OCI-M2 (cell line): ENCODE data around the gene HADHA.
"Not testable (repeated sequence)": the region's sequence is repeated elsewhere in the genome, so short reads cannot be mapped to it uniquely, and the experiment has no call there.

Experiments used
- DNase-seq: peaks from one replicate; lab custom pipeline; 2025; ENCODE audit not compliant: unreplicated experiment; lab: John Stamatoyannopoulos, UW

Gene HADHA

GRCh38 chr2:26176279-26176615 is 68.2 kb downstream of the HADHA start:
- no peak for DNase-seq

DNA sequence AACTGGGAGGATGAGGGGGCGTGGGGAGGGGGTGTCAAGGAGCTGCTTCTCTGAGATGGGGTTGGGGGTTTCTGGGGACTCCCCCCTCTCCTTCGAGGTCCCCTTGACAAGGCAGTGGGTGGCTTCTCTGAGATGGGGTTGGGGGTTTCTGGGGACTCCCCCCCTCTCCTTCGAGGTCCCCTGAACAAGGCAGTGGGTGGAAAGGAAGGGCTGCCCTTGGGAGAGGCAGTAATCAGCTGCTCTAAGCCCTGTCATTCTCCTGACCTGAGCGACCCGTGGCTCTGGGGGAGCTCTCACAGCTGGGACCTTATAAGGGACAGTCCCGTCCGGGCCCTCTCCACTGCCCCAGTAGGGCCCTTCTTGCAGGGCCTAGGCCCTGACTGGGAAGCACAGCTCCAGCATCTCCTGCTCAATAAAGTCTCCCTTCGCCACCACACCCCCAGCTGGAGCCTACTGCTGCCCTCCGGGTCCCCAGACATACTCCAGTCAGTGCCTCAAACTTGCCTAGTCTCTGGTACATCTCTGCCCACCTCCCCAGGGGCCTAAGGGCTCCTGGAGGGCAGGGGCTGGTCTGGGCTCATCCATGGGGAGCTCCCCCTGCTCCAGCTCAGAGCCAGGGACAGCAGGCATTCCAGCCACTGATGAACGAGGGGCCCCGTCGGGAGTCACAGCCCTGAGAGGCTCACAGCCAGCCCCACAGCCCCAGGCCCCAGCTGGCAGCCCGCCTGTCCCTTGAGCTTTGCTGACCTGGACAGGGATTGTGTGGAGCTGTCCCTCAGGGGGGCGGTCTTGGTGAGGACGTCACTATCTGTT is 68.8 kb downstream of the HADHA start:
- DNase-seq: no peak

GRCh38 chr2:26174691-26175465 is 69.6 kb downstream of the HADHA start:
- DNase-seq: no peak

DNA sequence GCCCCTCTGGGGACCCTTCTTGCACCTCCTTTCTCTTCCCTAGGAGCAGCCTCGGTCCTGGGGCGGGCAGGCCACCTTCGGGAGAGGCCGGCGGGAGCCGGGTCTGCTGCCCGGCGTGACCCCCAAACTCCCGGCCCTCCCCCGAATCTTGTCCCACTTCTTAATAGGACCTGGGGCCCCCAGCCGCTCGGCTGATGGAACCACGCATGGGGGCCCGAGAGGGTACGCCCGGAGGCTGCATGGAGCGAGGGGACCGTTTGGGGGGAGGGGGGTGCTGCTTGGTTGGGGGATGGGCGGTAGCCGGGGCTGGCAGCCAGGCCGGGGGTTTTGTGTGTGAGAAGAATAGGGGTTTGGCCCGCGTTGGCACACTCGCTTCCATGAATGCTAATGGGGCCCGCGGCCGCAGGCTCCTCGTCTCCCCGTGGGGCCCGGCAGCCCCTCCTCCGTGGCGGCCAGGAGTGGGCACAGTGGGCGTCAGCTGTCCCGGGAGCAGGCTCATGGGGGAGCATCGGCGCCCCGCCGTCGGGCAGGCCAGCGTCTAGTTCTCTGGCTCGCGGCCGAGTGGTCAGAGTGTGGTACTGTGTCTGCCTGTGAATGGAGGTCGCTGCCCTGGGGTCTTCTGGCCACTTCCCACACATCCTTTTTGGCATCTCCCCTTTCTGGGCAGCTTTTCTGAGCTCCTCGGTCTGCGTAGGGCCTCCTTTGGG is 70.5 kb downstream of the HADHA start:
- DNase-seq: no peak

GRCh38 chr2:26172871-26173775 is 71.3 kb downstream of the HADHA start, which contains the start of gene GAREM2:
Gene GAREM2, plus strand, starts transcription at chr2:26173088. Its CDS starts 133 bp downstream, at chr2:26173221.
- DNase-seq: no peak

- DNase-seq: no peak
Measured at GRCh38 chr2:26172189-26172870, 72.1 kb downstream of the HADHA start.

DNA sequence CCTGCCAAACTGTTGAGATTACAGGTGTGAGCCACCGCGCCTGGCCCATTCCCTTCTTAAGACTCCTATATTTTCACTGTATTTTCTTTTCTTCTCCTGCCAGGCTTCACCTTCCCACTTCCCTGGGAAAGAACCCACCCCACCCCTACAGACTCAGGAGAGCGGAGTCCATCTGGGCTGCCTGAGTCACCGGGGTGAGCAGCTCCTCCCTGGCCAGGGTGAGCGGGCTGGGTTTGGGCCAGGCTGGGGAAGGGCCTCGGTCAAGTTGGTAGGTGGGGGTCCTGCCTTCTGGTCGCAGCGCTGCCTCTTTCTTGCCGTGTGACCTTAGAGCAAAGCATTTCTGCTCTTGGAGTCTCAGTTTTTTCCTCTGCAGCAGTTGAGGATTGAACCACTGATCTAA is 73.6 kb downstream of the HADHA start:
- no peak for DNase-seq

DNA sequence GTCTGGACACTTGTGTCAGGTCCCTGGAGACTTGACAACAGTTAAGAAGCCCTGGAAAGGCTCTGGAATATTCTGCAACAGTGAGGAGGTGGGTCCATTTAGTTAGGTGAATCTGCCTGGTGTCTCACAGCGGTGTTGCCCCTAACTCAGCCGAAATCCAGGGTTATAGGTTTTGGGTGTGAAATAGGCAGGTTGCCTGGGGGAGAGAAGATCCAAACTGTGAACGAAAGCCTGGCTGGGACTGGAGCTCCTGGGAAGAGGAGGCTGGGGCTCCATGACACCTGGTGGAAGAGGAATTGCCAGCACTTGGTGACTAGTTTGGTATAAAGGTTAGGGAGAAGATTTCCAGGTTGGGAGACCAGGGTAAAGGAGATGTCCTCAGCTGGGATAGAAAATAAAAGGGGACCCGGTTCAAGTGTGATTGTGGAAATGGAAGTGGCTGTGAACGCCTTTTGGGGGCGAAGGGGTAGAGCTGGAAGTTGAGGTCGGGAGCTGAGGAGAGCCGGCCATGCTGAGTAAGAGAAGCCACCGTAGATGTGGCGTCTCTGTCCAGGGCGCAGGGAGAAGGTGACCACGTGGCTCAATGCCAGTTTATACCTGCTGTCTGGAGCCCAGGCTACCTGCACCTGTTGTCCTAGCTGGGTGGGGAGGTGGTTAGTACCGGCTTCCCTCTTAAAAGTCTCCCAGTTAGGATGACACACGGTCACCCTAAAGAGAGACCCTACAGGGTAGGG is 74.6 kb downstream of the HADHA start:
- no peak for DNase-seq

GRCh38 chr2:26169226-26169625 is 75.2 kb downstream of the HADHA start:
- no peak for DNase-seq

GRCh38 chr2:26168785-26169184 is 75.6 kb downstream of the HADHA start:
- DNase-seq: no peak

DNA sequence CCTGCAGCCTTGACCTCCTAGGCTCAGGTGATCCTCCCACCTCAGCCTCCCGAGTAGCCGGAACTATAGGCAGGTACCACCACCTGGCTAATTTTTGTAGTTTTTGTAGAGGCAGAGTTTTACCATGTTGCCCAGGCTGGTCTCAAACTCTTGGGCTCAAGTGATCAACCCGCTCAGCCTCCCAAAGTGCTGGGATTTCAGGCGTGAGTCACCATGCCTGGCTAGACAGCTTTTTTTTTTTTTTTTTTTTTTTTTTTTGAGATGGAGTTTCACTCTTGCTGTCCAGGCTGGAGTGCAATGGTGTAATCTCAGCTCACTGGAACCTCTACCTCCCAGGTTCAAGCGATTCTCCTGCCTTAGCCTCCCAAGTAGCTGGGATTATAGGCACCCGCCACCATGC is 77.9 kb downstream of the HADHA start:
- DNase-seq: not testable (repeated sequence)

- no peak for DNase-seq
Measured at GRCh38 chr2:26165403-26165802, 79.0 kb downstream of the HADHA start.

DNA sequence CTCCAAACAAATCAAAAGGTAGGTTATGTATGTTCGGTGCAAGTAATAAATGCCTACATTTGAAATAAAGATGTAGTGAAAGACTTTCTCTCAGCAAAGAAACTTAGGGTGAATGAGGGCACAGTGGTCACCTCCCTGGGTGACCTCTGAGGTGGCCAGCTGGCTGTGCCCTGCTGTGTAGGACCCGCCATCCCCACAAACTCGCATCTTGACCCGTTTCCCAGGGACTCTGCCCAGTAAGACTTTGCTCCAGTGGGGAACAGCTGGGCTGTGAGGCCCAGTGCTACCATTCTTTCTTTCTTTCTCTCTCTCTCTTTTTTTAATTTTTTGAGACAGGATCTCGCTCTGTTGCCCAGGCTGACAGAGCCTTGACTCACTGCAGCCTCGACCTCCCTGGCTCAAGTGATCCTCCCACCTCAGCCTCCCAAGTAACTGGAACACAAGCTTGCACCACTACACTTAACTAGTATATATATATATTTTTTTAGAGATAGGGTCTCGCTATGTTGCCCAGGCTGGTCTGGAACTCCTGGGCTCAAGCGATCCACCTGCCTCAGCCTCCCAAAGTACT is 79.7 kb downstream of the HADHA start:
- no peak for DNase-seq

DNA sequence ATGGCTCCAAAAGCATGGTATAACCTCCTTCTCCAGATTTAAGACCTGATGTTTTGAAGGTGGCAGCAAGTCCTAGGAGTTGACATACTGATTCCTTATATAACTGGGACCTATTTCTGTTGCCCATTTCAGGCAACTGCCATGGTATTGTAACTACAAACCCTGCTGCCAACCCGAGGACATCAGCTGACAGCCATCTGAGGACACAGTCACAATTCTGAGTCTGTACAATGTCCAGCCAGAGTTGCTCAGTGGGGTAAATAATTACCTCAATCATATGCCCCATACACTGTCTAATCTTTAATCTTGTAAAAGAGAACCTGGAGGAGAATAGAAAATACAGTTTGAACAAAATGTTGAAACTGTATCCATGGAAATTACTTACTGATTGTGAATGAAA is 80.2 kb downstream of the HADHA start:
- no peak for DNase-seq

GRCh38 chr2:26162963-26163362 is 81.5 kb downstream of the HADHA start:
- DNase-seq: no peak

- DNase-seq: no peak
Measured at GRCh38 chr2:26161926-26162325, 82.5 kb downstream of the HADHA start.

DNA sequence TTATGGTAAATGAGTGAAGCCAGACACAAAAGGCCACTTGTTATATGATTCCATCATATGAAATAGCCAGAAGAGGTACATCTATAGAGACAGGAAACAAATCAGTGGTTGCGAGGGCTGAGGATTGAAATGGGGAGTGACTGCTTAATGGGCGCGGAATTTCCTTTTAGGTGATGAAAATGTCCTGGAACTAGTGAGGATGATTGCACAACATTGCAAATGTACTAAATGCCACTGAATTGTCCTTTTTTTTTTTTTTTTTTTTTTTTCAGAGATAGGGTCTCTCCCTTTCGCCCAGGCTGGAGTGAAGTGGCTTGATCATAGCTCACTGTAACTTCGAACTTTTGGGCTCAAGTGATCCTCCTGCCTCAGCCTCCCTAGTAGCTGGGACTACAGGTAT is 86.9 kb downstream of the HADHA start:
- DNase-seq: no peak

GRCh38 chr2:26150243-26150642 is 94.2 kb downstream of the HADHA start:
- DNase-seq: no peak

DNA sequence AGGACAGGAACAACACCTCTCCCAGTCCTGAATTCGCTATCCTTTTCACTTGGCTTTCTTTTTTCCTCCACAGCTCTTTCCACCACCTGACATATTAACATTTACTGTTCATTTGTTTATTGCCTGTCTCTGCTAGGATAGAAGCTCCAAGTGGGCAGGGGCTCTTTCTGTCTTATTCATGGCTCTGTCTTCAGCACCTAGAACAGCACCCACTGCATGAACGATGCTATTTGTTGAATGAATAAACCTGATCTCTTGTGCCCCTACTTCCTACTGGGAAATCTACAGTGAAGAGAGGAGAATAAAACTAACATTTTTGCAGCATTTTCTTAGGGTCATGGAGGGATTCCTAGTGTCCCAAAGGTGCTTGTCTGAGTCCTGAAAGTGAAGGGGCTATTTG is 95.9 kb downstream of the HADHA start:
- DNase-seq: no peak
